IPS-NIHi7 (cell line): Measurements from ENCODE around the gene HACE1.
"Not testable (repeated sequence)": the region's sequence is repeated elsewhere in the genome, so short reads cannot be mapped to it uniquely, and the experiment has no call there.

Experiments
- DNase-seq: peaks from one replicate; pipeline ENCODE4 v3.0.0; 2012; ENCODE audit warnings: mixed read lengths; ENCODE audit errors: extremely low spot score

Gene HACE1

DNA sequence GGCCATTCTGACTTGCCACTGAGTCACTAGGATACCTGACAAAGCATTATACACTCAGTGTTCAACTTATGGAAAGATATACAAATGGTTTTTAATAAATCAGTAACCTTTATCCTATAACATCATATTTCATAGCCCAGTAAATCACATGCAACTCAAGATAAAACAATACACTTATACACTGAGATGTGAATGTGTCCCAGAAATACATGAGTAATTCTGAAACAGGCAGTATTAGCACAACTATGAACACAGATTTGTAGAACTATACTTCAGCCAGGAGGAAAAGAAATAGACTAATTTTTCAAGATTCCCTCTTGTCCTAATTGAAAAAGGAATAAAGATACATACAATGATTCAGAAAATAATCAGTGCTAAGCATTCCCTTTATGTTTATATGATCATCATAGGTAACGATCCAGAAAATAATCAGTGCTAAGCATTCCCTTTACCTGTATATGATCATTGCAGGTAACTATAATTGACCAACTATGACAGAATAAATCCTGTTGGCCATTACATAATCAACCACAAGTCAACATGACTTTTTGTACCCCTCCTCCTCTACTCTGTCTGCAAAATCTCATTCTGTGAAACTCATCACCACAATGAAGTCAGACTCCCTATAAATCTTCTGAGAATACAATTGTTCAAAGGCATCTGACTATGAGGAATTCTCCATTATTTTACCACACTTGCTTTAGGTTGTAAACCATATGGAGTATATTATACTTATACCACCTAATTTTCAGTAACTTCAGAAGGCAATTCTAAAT, 30.3 kb downstream of the HACE1 start:
- DNase-seq, result no peak

GRCh38 chr6:104828478-104828877, 31.2 kb downstream of the HACE1 start:
- no peak for DNase-seq

DNA sequence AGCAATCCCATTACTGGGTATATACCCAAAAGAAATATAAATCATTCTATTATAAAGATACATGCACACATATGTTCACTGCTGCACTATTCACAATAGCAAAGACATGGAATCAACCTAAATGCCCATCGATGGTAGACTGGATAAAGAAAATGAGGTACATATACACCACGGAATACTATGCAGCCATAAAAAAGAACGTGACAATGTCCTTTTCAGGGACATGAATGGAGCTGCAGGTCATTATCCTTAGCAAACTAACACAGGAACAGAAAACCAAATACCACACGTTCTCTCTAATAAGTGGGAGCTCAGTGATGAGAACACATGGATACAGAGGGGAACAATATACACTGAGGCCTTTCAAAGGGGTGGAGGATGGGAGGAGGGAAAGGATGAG, 38.9 kb downstream of the HACE1 start:
- DNase-seq, result not testable (repeated sequence)

- DNase-seq, result no peak
These were observed 43.6 kb downstream of the HACE1 start for GRCh38 chr6:104816125-104816524.

- no peak for DNase-seq
These were observed 45.0 kb downstream of the HACE1 start for GRCh38 chr6:104814743-104815142.

- no peak for DNase-seq
These were observed 46.2 kb downstream of the HACE1 start for GRCh38 chr6:104813552-104813951.

GRCh38 chr6:104809116-104809515, 50.6 kb downstream of the HACE1 start:
- DNase-seq, result no peak

- not testable (repeated sequence) for DNase-seq
These were observed 54.4 kb downstream of the HACE1 start for GRCh38 chr6:104805335-104805734.

GRCh38 chr6:104799134-104799657, 60.5 kb downstream of the HACE1 start:
- DNase-seq, result no peak

DNA sequence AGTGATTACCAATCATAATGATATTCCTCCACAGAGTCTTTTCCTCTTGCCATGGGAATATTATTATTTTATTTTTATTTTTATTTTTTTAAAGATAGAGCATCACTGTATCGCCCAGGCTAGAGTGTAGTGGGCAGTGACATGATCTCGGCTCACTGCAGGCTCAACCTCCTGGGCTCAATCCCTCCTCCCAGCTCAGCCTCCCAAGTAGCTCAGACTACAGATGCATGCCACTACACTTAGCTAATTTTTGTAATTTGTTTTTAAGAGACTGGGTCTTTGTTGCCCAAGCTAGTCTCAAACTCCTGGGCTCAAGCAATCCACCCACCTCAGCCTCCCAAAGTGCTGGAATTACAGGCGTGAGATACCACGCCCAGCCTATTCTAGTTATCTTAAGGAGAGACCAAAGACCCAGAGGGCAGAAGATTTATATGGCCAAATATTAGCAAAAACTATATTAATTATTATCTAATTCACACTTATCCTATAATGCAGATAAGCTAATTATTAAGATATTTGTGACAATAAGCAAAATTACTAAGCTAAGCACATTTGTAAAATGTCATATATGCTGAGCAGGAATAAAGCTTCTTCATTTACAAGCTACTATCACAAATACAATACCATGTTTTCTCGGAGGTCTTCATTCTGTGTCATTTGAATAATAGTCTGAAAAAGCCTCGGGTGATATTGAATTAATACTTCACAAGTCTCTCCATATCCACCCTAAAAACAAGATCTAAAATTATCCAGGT, 63.5 kb downstream of the HACE1 start:
- no peak for DNase-seq

GRCh38 chr6:104795363-104795762, 64.4 kb downstream of the HACE1 start:
- no peak for DNase-seq

GRCh38 chr6:104789770-104790190, 69.9 kb downstream of the HACE1 start:
- DNase-seq, result no peak

DNA sequence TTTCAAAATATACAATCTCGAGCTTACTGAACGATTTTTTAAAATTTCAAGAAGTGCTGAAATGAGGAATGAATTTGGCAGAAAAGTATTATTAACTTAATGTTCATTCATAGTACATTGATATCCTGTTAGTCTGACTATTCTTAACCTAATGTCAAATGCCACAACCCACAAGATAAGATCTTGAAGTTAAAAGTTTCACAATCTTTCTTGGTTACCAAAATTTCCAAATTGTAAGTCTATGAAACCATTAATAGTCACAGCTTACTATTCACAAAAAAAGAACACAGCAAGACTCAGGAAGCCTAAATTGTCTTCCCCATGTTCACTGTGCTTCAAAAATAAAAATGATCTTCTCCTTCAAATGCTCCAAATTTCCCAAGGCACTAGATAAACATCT, 71.3 kb downstream of the HACE1 start:
- no peak for DNase-seq

DNA sequence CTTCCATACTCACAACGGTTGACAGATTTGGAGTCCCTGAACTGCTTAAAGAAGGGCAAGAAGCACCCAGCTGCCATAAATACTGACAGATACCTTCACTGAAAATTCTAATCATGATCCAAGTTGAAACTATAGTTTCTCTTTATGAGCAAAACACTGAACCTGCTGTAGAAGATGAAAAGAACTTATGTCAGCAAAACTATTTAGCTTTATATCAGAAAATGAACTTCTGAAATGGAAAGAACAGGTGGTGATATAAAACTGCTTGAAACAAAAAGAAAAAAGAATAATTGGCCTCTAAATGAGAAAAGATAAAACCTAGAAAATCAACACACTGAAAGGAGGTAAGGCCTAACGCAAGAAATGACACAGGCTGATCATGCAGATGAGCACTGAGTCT, 72.4 kb downstream of the HACE1 start:
- DNase-seq, result no peak

DNA sequence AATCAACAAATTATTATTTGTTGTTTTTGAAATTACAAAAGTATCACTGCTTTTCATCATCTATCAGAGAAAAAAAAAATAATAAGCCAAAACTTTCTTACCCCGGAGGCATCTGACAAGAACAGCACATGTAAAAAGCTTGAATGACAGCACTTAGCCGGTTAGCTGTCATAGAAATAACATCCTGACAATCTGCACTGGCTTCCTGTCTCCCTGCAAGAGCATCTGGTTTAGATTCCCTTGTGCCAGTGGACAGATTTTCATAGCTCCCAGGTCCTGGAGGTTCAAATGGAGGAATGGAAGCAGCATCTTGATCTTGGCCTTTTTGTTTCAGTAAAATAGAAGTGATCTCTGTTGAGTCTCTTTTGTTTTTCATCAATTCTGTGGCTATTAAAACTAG, 74.8 kb downstream of the HACE1 start:
- DNase-seq, result no peak

- DNase-seq, result peak; percentile 12
These were observed 88.4 kb downstream of the HACE1 start for GRCh38 chr6:104771258-104771832.

- no peak for DNase-seq
These were observed 90.8 kb downstream of the HACE1 start for GRCh38 chr6:104768906-104769305.

GRCh38 chr6:104766595-104766994, 93.1 kb downstream of the HACE1 start:
- DNase-seq, result no peak

GRCh38 chr6:104754788-104755409, 104.8 kb downstream of the HACE1 start:
- DNase-seq, result no peak

GRCh38 chr6:104753251-104753650, 106.5 kb downstream of the HACE1 start:
- DNase-seq, result peak; percentile 8

GRCh38 chr6:104750449-104750848, 109.3 kb downstream of the HACE1 start:
- DNase-seq, result no peak

DNA sequence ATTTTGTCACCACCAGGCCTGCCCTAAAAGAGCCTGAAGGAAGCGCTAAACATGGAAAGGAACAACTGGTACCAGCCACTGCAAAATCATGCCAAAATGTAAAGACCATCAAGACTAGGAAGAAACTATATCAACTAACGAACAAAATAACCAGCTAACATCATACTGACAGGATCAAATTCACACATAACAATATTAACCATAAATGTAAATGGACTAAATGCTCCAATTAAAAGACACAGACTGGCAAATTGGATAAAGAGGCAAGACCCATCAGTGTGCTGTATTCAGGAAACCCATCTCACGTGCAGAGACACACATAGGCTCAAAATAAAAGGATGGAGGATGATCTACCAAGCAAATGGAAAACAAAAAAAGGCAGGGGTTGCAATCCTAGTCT, 120.6 kb downstream of the HACE1 start:
- not testable (repeated sequence) for DNase-seq
